Loucy (cell line): ENCODE measurements around the gene ADAMTS19.
A peak's percentile ranks its signal among the peaks of the same experiment; 100 is the strongest.

Experiments
- EZH2phosphoT487 ChIP-seq: fragments of 200-600 bp; IDR thresholded peaks from 2 replicates; pipeline ENCODE4 v1.6.1; 2018; ENCODE audit warnings: antibody characterized with exemption, mild to moderate bottlenecking, moderate library complexity, borderline replicate concordance
- TF ChIP-seq, protein P1 (sequence below): fragments of 200-600 bp; sonication (generic); conservative IDR thresholded peaks from 2 replicates; pipeline ENCODE4 v1.5.1; 2014; ENCODE audit warnings: mild to moderate bottlenecking, antibody characterized with exemption, low read length

DNA sequence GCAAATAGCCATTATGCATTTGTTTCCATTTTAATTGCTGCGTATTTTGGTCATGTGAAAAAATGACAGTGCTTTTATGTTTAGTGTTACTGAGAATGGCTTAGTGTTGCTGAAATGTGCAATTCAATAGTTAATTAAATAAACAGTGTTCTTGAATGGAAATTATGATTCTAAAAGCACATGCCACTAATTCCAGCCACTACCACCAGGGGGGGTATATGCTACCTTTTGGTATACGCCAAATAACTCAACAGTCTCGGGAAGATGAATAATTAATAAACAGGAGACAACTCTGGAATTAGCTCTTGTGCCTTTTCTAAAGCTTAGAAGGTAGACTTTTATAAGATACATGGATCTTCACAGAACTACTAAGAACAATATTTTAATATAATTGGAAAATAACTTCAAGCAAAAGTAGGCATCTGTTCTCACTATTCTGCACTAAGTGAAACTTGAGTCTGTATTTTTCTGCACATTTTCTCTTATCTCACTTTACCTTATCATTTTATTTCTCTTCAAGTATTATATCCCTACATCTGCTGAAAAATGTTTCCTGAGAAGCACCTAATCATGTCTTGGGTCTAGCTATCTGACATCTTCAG is 204.3 kb downstream of the ADAMTS19 start:
- no peak for TF ChIP-seq EZH2phosphoT487
- TF ChIP-seq, protein P1, sequence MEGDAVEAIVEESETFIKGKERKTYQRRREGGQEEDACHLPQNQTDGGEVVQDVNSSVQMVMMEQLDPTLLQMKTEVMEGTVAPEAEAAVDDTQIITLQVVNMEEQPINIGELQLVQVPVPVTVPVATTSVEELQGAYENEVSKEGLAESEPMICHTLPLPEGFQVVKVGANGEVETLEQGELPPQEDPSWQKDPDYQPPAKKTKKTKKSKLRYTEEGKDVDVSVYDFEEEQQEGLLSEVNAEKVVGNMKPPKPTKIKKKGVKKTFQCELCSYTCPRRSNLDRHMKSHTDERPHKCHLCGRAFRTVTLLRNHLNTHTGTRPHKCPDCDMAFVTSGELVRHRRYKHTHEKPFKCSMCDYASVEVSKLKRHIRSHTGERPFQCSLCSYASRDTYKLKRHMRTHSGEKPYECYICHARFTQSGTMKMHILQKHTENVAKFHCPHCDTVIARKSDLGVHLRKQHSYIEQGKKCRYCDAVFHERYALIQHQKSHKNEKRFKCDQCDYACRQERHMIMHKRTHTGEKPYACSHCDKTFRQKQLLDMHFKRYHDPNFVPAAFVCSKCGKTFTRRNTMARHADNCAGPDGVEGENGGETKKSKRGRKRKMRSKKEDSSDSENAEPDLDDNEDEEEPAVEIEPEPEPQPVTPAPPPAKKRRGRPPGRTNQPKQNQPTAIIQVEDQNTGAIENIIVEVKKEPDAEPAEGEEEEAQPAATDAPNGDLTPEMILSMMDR, result peak; percentile 75
